GM13976 (cell line): ENCODE results near the gene AKAP14.
"Not testable (repeated sequence)": the region's sequence is repeated elsewhere in the genome, so short reads cannot be mapped to it uniquely, and the experiment has no call there.

Source experiments
- DNase-seq: peaks from one replicate; pipeline ENCODE4 v3.0.0; 2012; ENCODE audit warnings: low spot score
- CTCF ChIP-seq: IDR thresholded peaks from 2 replicates; pipeline ENCODE4 v1.5.1; 2012; ENCODE audit warnings: borderline replicate concordance, mild to moderate bottlenecking; ENCODE audit not compliant: insufficient read depth; ENCODE audit errors: extremely low read depth, missing control alignments, control extremely low read depth
- in situ Hi-C: fragments of 300-500 bp; cut with MboI; formaldehyde crosslinking; loops from one replicate; pipeline ENCODE4 v1.12.0; 2022; ENCODE audit warnings: low sequenced_read_pairs, mixed read lengths, inconsistent platforms; ENCODE audit not compliant: unreplicated experiment

AKAP14 gene

GRCh38 chrX:119954374-119954773, 58.7 kb downstream of the AKAP14 start:
- in situ Hi-C loops: no loop called here
- TF ChIP-seq CTCF: no peak
- DNase-seq: no peak

- in situ Hi-C loops, DNase-seq: not testable (repeated sequence)
Observed at GRCh38 chrX:119955807-119956570, 60.3 kb downstream of the AKAP14 start.

- in situ Hi-C loops: no loop called here
- no peak for TF ChIP-seq CTCF
Observed at GRCh38 chrX:119960625-119961024, 64.9 kb downstream of the AKAP14 start.

GRCh38 chrX:119966837-119967236, 71.1 kb downstream of the AKAP14 start:
- in situ Hi-C loops, DNase-seq: not testable (repeated sequence)

More at GRCh38 chrX:119960625-119961024, 64.9 kb downstream of the AKAP14 start:
- no peak for DNase-seq
